ENCODE results near the gene SRSF4. TPM values are rescaled to one million over a fixed set of nuclear protein-coding genes. Genes with fewer than 3 reads are reported as not detected.

SRSF4 gene
- total and polyA plus RNA-seq, 2 of the 8 experiments (the other 6 are each of a cell fraction or from before 2014, with no cell fraction given), result 34.9 to 86.5 TPM

DNA sequence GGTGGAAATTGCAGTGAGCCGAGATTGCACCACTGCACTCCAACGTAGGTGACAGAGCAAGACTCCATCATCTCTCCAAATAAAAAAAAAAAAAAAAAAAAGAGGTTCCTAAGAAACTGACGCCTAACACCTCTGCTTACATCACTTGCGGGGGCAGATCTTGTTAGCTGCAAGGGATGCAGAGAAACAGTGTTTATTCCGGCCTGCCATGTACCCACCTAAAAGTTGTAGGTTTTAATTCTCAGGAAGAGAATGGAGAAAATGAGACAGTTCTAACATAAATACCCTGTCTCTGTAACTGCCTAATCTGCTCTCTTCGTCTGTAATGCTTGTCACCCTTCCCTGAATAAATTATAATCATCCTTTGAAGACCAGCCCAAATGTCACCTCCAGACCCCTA lies 9.0 kb upstream of the SRSF4 start:
- H3K4me2 ChIP-seq (ENCODE audit: insufficient read depth in 1 of 2, low read depth in 2 of 2, low read length in 2 of 2), result no peak overlapping the region
- no peak overlapping the region for H2BK15ac ChIP-seq (ENCODE audit: low read length)
- H4K20me1 ChIP-seq (replicated peaks in 1 of 2; ENCODE audit: control insufficient read depth in 1 of 2, insufficient read depth in 2 of 2, low read length in 2 of 2), result no peaks in the 10 kb centered on the region
- H3K4ac ChIP-seq (replicated peaks; ENCODE audit: insufficient read length, low read depth, low read length), result no peak overlapping the region
- H3K18ac ChIP-seq (ENCODE audit: extremely low read depth, low read length), result no peak overlapping the region
- ChIA-PET POLR2A (ENCODE audit: partially characterized antibody) (interaction anchor here (0.6 to 1.9 kb wide), 5 partner anchors 9 to 309 kb away, joined by 3 to 10 read pairs (median 3); partner anchors contain the start of gene SRSF4), CTCF (ENCODE audit: partially characterized antibody) (interaction anchor here (0.6 to 0.7 kb wide), 2 partner anchors 155 to 741 kb away, joined by 3 to 4 read pairs; no protein-coding TSS in a partner anchor)
- H2BK120ac ChIP-seq (replicated peaks; ENCODE audit: low read depth, low read length), result no peak overlapping the region
- H3K56ac ChIP-seq (replicated peaks; ENCODE audit: insufficient read length, low read depth, low read length), result no peak overlapping the region
- H3K27me3 ChIP-seq (replicated peaks in 1 of 4; ENCODE audit: control insufficient read depth in 3 of 4, extremely low read depth in 1 of 4, insufficient read depth in 3 of 4, low read length in 3 of 4), result no peaks in the 10 kb centered on the region
- no peak overlapping the region for H4K5ac ChIP-seq (ENCODE audit: insufficient read length, low read depth, low read length)
- no peak overlapping the region for H3K23ac ChIP-seq (ENCODE audit: insufficient read length)
- no peak overlapping the region for H2AFZ ChIP-seq (ENCODE audit: low read length)
- H2BK5ac ChIP-seq (ENCODE audit: low read depth, low read length), result no peak overlapping the region
- H3K79me1 ChIP-seq (ENCODE audit: low read depth, low read length), result no peaks in the 10 kb centered on the region
- DNase-seq (ENCODE audit: low read depth in 1 of 2, low spot score in 2 of 2), result no peak
- H2BK12ac ChIP-seq (ENCODE audit: low read depth, low read length), result no peak overlapping the region
- no peaks in the 10 kb centered on the region for H3K79me2 ChIP-seq (ENCODE audit: control insufficient read depth in 1 of 2, insufficient read depth in 2 of 2, low read length in 2 of 2)
- no peak overlapping the region for H2AK5ac ChIP-seq (ENCODE audit: low read depth, low read length)
- 0 out of 2 replicates have a peak, but pooled peaks cover 1% of the 10 kb centered on the region for H3K23me2 ChIP-seq (ENCODE audit: low read depth, low read length)
- H2BK20ac ChIP-seq (ENCODE audit: low read length), result no peak overlapping the region
- no peaks in the 10 kb centered on the region for H3K9me3 ChIP-seq (ENCODE audit: insufficient read depth in 2 of 2, low read depth in 1 of 2, low read length in 1 of 2)
- no peak for FAIRE-seq
- H4K8ac ChIP-seq (ENCODE audit: extremely low read depth, insufficient read depth, low read length), result no peak overlapping the region
- H3K4me3 ChIP-seq (ENCODE audit: extremely low read depth in 1 of 4, insufficient read depth in 2 of 4, low read depth in 3 of 4, low read length in 4 of 4), result no peak overlapping the region
- no peak overlapping the region for H3K9ac ChIP-seq (replicated peaks in 1 of 4; ENCODE audit: extremely low read depth in 1 of 4, low read depth in 3 of 4, low read length in 3 of 4)
- H3K27ac ChIP-seq (ENCODE audit: low read depth, low read length), result no peak overlapping the region
- WGBS, 2 experiments (ENCODE audit: extremely low coverage in 1 of 2, insufficient coverage in 1 of 2, insufficient read length in 1 of 2, insufficient replicate concordance in 2 of 2, low coverage in 1 of 2, low lambda C conversion rate in 2 of 2, missing lambda C conversion rate in 1 of 2), result 97% methylated on average over 6 of the region's 6 CpGs; no CpG with 5 or more reads in 1 of the 2 experiments
- H3K14ac ChIP-seq (ENCODE audit: insufficient read length), result no peak overlapping the region
- no peak overlapping the region for H4K91ac ChIP-seq (replicated peaks; ENCODE audit: insufficient read length, low read length)
- peaks cover 0 to 7% (median 2%) of the 10 kb centered on the region in 4 experiments; a peak in 1 of 8 replicates for H3K36me3 ChIP-seq (ENCODE audit: control insufficient read depth in 2 of 4, insufficient read depth in 4 of 4, low read length in 3 of 4)
- H3K4me1 ChIP-seq (replicated peaks in 1 of 4; ENCODE audit: control insufficient read depth in 3 of 4, insufficient read depth in 4 of 4, low read length in 3 of 4), result peaks cover 2 to 12% (median 3%) of the 10 kb centered on the region in 4 experiments; a peak in 5 of 7 replicates
- TF ChIP-seq CEBPB (IDR thresholded peaks at IDR 0.05; ENCODE audit: low read depth, low read length), result no peak
- no peak for TF ChIP-seq SP1 (IDR thresholded peaks at IDR 0.05; ENCODE audit: low read depth, low read length)
- no peak for TF ChIP-seq KDM4A (IDR thresholded peaks at IDR 0.05; ENCODE audit: low read depth, low read length, severe bottlenecking)
- no peak for TF ChIP-seq SP4 (IDR thresholded peaks at IDR 0.05; ENCODE audit: low read length)
- no peak for TF ChIP-seq EP300 (IDR thresholded peaks at IDR 0.05; ENCODE audit: borderline replicate concordance in 1 of 2, low read depth in 2 of 2, low read length in 2 of 2)
- TF ChIP-seq ASH2L (IDR thresholded peaks at IDR 0.05; ENCODE audit: low read length), result no peak
- TF ChIP-seq, protein P1, sequence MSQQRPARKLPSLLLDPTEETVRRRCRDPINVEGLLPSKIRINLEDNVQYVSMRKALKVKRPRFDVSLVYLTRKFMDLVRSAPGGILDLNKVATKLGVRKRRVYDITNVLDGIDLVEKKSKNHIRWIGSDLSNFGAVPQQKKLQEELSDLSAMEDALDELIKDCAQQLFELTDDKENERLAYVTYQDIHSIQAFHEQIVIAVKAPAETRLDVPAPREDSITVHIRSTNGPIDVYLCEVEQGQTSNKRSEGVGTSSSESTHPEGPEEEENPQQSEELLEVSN (IDR thresholded peaks at IDR 0.05), result no peak
- TF ChIP-seq TCF12 (IDR thresholded peaks at IDR 0.05; ENCODE audit: low read depth, low read length), result no peak
- no peak for TF ChIP-seq SUZ12 (IDR thresholded peaks at IDR 0.05; ENCODE audit: low read length)
- no peak for TF ChIP-seq EZH2 (IDR thresholded peaks at IDR 0.05; ENCODE audit: low read depth, low read length, severe bottlenecking)
- no peak for TF ChIP-seq TAF7 (optimal IDR thresholded peaks at IDR 0.05; ENCODE audit: borderline replicate concordance, low read depth, low read length)

Measured in H1 (cell line).